GM12873 (cell line): ENCODE results near the gene SLC35G3.

Source experiments
- TF ChIP-seq, protein P1 (sequence below): IDR thresholded peaks from 2 replicates; pipeline ENCODE4 v1.5.1; 2012; ENCODE audit warnings: low read depth, mild to moderate bottlenecking, moderate library complexity, low read length, control low read depth; ENCODE audit not compliant: insufficient read depth; ENCODE audit errors: missing control alignments

The SLC35G3 gene

DNA sequence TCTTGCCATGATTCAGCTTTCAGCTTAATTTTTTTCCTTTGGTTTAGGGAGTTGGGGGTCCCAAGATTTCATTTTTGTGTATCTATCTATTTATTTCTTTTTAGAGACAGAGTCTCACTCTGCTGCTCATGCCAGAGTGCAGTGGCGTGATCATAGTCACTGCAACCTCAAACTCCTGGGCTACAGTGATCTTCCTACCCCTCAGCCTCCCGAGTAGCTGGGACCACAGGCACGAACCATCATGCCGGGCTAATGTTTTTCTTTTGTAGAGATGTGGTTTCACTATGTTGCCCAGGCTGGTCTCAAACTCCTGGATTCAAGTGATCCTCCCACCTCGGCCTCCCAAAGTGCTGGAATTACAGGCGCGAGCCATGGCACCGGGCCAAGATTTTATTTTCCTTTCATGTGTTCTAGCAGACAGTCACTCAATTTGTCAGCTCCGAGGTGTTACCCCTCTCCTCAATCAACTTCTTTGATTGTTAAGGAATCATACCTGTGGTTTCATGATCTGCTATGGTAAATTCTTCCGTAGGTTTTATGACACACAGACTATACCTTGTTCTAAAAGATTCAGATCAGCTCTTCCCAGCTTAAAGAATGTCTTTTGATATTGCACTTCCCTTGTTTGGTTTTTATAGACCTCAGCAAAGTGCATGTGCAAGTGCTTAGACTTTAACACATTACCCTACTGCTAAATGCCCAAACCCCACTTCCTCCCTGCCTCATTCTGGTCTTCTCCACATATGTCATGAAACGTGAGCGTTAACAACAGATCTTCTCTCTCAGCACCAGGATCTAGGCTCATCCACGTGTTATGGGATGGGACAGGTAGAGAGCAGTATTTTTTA, 33.6 kb downstream of the SLC35G3 start:
- TF ChIP-seq, protein P1, sequence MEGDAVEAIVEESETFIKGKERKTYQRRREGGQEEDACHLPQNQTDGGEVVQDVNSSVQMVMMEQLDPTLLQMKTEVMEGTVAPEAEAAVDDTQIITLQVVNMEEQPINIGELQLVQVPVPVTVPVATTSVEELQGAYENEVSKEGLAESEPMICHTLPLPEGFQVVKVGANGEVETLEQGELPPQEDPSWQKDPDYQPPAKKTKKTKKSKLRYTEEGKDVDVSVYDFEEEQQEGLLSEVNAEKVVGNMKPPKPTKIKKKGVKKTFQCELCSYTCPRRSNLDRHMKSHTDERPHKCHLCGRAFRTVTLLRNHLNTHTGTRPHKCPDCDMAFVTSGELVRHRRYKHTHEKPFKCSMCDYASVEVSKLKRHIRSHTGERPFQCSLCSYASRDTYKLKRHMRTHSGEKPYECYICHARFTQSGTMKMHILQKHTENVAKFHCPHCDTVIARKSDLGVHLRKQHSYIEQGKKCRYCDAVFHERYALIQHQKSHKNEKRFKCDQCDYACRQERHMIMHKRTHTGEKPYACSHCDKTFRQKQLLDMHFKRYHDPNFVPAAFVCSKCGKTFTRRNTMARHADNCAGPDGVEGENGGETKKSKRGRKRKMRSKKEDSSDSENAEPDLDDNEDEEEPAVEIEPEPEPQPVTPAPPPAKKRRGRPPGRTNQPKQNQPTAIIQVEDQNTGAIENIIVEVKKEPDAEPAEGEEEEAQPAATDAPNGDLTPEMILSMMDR, result no peak

DNA sequence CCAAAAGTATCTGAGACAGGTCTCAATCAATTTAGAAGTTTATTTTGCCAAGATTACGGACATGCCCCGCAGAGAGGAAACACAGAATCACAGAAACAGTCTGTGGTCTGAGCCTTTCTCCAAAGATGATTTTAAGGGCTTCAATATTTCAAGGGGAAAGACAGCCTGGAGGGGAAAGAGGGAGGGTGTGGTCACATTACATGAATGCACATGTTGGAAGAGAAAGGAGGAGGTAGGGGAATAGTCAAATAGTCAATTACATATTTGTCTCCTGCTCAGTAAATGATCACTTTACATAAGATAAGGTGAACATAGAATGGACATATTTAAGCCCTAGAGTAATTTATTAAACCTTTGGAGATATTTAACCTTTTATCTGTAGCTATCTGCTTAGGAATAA, 34.3 kb downstream of the SLC35G3 start:
- TF ChIP-seq, protein P1, result no peak

DNA sequence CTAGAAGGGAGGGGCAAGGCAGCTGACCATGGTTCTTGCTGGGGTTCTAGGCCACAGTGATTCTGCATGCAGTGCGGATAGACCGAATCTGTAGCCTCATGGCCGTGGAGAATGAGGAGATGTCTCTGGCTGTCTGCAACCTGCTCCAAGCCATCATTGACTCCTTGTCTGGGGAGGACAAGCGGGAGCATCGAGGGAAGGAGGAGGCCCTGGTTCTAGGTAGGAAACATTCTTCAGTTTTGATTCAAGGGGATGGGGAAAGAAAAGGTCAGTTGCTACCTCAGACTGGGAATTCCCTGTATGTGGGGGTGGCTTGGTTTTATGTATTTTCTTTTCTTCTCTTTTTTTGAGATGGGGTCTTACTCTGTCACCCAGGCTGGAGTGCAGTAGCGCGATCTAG, 38.9 kb downstream of the SLC35G3 start:
- TF ChIP-seq, protein P1, result no peak

DNA sequence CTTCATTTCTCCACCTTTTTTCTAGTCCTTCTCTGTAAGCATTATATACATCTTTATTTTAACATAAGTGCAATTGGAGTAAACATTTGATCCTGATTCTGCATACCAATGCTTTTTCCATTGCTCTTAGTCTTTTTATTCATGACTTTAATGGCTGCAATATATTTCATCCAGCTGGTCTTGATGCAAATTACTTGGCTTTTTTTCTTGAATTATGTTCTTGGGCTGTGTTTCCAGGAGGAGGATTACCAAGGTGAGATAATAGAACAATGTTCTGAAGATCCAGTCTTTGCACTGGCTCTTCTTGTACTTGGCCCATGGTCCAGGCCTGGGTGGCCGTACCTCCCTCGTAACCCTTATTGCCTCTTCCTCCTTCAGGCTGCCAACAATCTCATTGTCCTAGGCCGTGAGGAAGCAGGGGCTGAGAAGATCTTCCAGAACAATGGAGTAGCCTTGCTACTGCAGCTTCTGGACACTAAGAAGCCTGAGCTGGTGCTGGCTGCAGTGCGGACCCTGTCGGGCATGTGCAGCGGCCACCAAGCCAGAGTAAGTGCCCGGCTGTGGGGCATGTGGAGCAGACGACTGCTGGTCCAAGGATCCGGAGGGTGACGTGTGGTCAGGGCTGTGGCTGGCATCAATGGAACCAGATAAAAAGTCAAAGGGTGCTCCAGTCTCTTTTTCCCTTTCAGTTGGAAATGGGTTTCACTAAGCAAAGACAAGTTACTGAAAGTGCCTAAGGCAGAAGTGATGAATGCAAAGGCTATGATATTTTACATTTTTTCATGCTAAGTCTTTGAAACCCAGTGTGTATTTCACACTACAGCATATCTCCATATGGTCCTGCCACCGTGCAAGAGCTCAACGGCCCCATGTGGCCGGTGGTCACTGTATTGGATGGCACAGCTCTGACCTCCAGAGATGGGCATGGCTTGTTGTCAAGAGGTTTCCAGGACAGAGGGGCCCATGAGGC, 39.7 kb downstream of the SLC35G3 start:
- TF ChIP-seq, protein P1, result no peak

DNA sequence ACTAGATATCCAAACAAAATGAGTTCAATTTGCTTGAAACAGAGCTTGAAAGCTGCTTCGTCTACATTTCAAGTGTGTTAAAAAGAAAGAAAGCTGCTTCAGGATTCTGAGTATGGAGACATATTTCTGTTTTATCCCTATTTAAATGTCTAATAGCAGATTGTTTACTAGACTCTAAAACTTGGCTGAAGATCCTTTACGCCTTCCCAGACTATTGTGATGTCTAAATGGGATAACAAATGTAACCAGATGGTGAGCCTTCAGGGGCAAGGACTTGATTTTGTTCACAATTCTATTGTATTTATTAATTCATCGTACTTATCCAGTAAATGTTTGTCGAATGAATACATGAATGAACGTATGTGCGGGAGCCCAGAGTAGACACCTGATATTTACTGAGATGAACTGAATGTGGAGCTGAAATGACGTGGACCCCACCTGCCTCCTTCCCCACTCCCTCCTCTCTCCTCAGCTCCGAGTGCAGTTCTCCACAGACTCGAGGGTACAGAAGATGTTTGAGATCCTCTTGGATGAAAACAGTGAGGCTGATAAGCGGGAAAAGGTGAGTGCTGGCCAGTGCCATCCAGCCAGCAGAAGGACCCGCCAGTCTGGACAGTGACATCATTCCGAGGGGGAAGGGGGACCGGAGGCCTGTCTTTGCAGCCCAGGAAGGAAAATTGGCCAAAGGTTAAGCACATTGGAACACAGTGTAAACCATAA, 41.6 kb downstream of the SLC35G3 start:
- TF ChIP-seq, protein P1, result no peak

DNA sequence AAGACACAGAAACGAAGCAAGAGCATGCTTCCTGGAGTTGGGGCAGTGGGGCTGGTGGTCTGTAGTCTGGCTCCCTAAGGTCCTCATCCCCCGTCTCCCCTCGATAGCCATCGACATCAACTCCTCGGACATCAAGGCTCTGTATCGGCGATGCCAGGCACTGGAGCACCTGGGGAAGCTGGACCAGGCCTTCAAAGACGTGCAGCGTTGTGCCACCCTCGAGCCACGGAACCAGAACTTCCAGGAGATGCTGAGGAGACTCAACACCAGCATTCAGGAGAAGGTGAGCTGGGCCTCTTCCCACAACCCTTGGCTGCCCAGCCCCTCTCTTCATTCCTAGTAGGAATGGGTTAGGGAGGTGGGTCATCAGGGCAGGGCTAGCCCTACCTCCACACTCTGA, 44.3 kb downstream of the SLC35G3 start:
- TF ChIP-seq, protein P1, result no peak
